Measurements from ENCODE around the gene LIPC.

Gene LIPC

DNA sequence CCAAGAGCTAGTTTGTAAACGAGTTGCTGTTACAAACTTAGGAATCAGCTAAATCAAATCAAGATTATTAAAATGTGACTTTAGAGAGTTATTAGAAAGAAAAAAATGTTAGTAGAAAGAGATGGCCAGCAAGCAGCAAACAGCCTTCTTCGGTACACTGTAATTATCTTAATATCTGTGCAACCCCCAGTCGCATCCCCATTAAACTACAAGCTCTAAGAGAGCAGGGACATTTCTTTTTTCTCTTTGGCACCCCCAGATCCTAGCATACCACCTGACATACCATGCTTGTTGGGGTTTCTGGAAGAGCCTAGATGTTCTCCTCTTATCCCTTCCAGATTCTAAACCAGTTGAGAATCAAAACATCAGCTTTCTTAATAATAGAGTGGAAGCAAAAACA is 45.1 kb upstream of the LIPC start:
- Histone ChIP-seq H3K4me3 (IDR thresholded peaks at IDR 0.05; ENCODE audit: insufficient read depth, low read depth, low read length) (no peak overlapping the region), H4K20me1 (ENCODE audit: insufficient read depth) (no peaks in the 10 kb centered on the region), H3K9ac (no peak overlapping the region), H2AFZ (ENCODE audit: low read depth) (no peak overlapping the region), H3K27ac (no peak overlapping the region), H3K4me1 (ENCODE audit: low read depth, poor library complexity, severe bottlenecking) (no peaks in the 10 kb centered on the region), H3K27me3 (ENCODE audit: insufficient read depth, low read depth) (no peaks in the 10 kb centered on the region), H3K4me2 (no peak overlapping the region), H3K36me3 (ENCODE audit: insufficient read depth) (no peaks in the 10 kb centered on the region), H3K79me2 (ENCODE audit: insufficient read depth, low read depth) (no peaks in the 10 kb centered on the region)
- TF ChIP-seq, protein P1, sequence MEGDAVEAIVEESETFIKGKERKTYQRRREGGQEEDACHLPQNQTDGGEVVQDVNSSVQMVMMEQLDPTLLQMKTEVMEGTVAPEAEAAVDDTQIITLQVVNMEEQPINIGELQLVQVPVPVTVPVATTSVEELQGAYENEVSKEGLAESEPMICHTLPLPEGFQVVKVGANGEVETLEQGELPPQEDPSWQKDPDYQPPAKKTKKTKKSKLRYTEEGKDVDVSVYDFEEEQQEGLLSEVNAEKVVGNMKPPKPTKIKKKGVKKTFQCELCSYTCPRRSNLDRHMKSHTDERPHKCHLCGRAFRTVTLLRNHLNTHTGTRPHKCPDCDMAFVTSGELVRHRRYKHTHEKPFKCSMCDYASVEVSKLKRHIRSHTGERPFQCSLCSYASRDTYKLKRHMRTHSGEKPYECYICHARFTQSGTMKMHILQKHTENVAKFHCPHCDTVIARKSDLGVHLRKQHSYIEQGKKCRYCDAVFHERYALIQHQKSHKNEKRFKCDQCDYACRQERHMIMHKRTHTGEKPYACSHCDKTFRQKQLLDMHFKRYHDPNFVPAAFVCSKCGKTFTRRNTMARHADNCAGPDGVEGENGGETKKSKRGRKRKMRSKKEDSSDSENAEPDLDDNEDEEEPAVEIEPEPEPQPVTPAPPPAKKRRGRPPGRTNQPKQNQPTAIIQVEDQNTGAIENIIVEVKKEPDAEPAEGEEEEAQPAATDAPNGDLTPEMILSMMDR (conservative IDR thresholded peaks at IDR 0.05; ENCODE audit: low read depth, low read length): no peak

DNA sequence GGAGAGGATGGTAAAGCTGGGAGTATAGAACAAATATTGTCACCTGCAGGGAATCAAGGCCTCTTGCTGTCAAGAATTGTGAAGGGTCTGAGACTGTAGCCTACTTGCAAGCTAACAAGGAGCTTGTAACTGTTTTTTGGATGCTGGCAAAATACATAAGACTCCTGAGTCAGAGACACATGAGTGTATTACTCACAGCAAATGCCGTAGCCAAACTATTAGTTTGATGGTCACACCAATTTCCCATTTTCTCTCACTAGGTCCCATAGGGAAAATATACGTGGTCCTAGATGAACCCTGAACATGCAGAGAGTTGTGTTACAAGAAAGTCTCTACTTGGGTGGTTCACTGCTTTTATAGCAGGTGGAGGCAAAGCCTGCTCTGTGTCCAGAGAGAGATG is 44.7 kb upstream of the LIPC start:
- no peak overlapping the region for H3K9ac ChIP-seq

GRCh38 chr15:58388211-58388610 is 43.6 kb upstream of the LIPC start:
- Histone ChIP-seq H3K36me3 (ENCODE audit: insufficient read depth) (no peaks in the 10 kb centered on the region), H3K79me2 (ENCODE audit: insufficient read depth, low read depth) (no peaks in the 10 kb centered on the region), H2AFZ (ENCODE audit: low read depth) (no peak overlapping the region), H3K27ac (no peak overlapping the region), H4K20me1 (ENCODE audit: insufficient read depth) (no peaks in the 10 kb centered on the region), H3K4me2 (no peak overlapping the region), H3K27me3 (ENCODE audit: insufficient read depth, low read depth) (no peaks in the 10 kb centered on the region), H3K4me1 (ENCODE audit: low read depth, poor library complexity, severe bottlenecking) (no peaks in the 10 kb centered on the region), H3K4me3 (IDR thresholded peaks at IDR 0.05; ENCODE audit: insufficient read depth, low read depth, low read length) (no peak overlapping the region), H3K9ac (no peak overlapping the region)
- TF ChIP-seq, protein P1 (conservative IDR thresholded peaks at IDR 0.05; ENCODE audit: low read depth, low read length): no peak

More for the DNA sequence above, 44.7 kb upstream of the LIPC start:
- Histone ChIP-seq H3K4me3 (IDR thresholded peaks at IDR 0.05; ENCODE audit: insufficient read depth, low read depth, low read length) (no peak overlapping the region), H3K36me3 (ENCODE audit: insufficient read depth) (no peaks in the 10 kb centered on the region), H3K27ac (no peak overlapping the region), H4K20me1 (ENCODE audit: insufficient read depth) (no peaks in the 10 kb centered on the region), H3K4me1 (ENCODE audit: low read depth, poor library complexity, severe bottlenecking) (no peaks in the 10 kb centered on the region), H2AFZ (ENCODE audit: low read depth) (no peak overlapping the region), H3K4me2 (no peak overlapping the region), H3K27me3 (ENCODE audit: insufficient read depth, low read depth) (no peaks in the 10 kb centered on the region), H3K79me2 (ENCODE audit: insufficient read depth, low read depth) (no peaks in the 10 kb centered on the region)
- TF ChIP-seq, protein P1 (conservative IDR thresholded peaks at IDR 0.05; ENCODE audit: low read depth, low read length): no peak

DNA sequence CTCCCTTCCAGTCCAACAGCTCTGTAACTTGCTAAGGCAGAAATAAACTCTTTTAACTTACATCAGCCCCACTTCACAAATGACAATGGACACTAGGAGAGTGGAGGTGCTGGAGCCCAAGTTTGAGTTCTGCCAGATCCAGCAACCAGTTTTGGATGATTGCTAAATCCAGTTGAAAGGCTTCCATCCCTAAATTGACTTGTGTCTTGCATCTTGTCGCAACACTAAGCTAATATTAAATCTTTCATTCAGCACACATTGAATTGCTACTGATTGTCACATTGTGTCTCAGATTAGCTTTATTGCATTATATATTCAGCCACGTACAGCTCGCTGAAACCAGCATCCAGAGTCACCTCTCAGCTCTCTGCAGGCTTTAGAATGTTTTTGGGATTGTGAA is 41.7 kb upstream of the LIPC start:
- no peaks in the 10 kb centered on the region for H3K4me1 ChIP-seq (ENCODE audit: low read depth, poor library complexity, severe bottlenecking)
- no peak overlapping the region for H3K27ac ChIP-seq
- H3K4me2 ChIP-seq: no peak overlapping the region
- H4K20me1 ChIP-seq (ENCODE audit: insufficient read depth): no peaks in the 10 kb centered on the region
- H3K36me3 ChIP-seq (ENCODE audit: insufficient read depth): no peaks in the 10 kb centered on the region
- no peak overlapping the region for H3K4me3 ChIP-seq (IDR thresholded peaks at IDR 0.05; ENCODE audit: insufficient read depth, low read depth, low read length)
- TF ChIP-seq, protein P1 (conservative IDR thresholded peaks at IDR 0.05; ENCODE audit: low read depth, low read length): no peak
- H3K79me2 ChIP-seq (ENCODE audit: insufficient read depth, low read depth): no peaks in the 10 kb centered on the region
- H2AFZ ChIP-seq (ENCODE audit: low read depth): no peak overlapping the region
- no peaks in the 10 kb centered on the region for H3K27me3 ChIP-seq (ENCODE audit: insufficient read depth, low read depth)
- H3K9ac ChIP-seq: no peak overlapping the region
